Neutrophil (primary cell): ENCODE measurements around the gene CHRM4.
A peak's percentile ranks its signal among the peaks of the same experiment; 100 is the strongest.

ENCODE experiments used
- H3K27ac ChIP-seq: fragments of 200-600 bp; sonication (generic); 2 replicates; pipeline ENCODE4 v1.5.1; 2016; ENCODE audit warnings: mild to moderate bottlenecking, moderate library complexity
- H3K27me3 ChIP-seq: fragments of 200-600 bp; sonication (generic); 2 replicates; pipeline ENCODE4 v1.6.0; 2016; ENCODE audit warnings: mild to moderate bottlenecking
- H3K36me3 ChIP-seq: fragments of 200-600 bp; sonication (generic); 2 replicates; pipeline ENCODE4 v1.5.1; 2017
- H3K4me1 ChIP-seq, 2 experiments: fragments of 200-600 bp in 1 of 2; sonication (generic) in 1 of 2; 1 replicate in 1 of 2; 2 replicates in 1 of 2; pipeline versions ENCODE4 v1.5.1 to v1.6.1; 2013 to 2016; ENCODE audit warnings: low read depth in 1 of 2, low read length in 1 of 2, mild to moderate bottlenecking in 1 of 2, moderate library complexity in 1 of 2; ENCODE audit not compliant: control insufficient read depth in 1 of 2, insufficient read depth in 1 of 2
- H3K4me3 ChIP-seq, 2 experiments: fragments of 200-600 bp in 1 of 2; sonication (generic) in 1 of 2; 1 replicate in 1 of 2; 2 replicates in 1 of 2; pipeline ENCODE4 v1.5.1; 2013 to 2016; ENCODE audit warnings: low read depth in 1 of 2, low read length in 1 of 2, mild to moderate bottlenecking in 1 of 2, moderate library complexity in 1 of 2
- H3K9me3 ChIP-seq: fragments of 200-600 bp; sonication (generic); 2 replicates; pipeline ENCODE4 v1.5.1; 2016
- CTCF ChIP-seq: fragments of 200-600 bp; sonication (generic); IDR thresholded peaks from 2 replicates; pipeline ENCODE4 v1.5.1; 2016; ENCODE audit warnings: antibody characterized with exemption

The CHRM4 gene

GRCh38 chr11:46339816-46340215 is 51.8 kb downstream of the CHRM4 start:
- H3K36me3 ChIP-seq: no peaks in the 10 kb centered on the region
- H3K27me3 ChIP-seq: no peaks in the 10 kb centered on the region
- H3K4me3 ChIP-seq: no peak overlapping the region
- no peak for TF ChIP-seq CTCF
- H3K9me3 ChIP-seq: no peaks in the 10 kb centered on the region
- H3K27ac ChIP-seq: peak overlapping the region; percentile 52
- H3K4me1 ChIP-seq: peaks cover 99 to 100% of the 10 kb centered on the region in 2 experiments

GRCh38 chr11:46338988-46339666 is 52.4 kb downstream of the CHRM4 start:
- peaks cover 99 to 100% of the 10 kb centered on the region in 2 experiments for H3K4me1 ChIP-seq
- H3K27ac ChIP-seq: peak overlapping the region; percentile 52
- no peaks in the 10 kb centered on the region for H3K36me3 ChIP-seq
- H3K9me3 ChIP-seq: no peaks in the 10 kb centered on the region
- TF ChIP-seq CTCF: no peak
- peaks cover 1% of the 10 kb centered on the region for H3K27me3 ChIP-seq
- peak overlapping the region in 1 of 2 experiments; percentile 20 for H3K4me3 ChIP-seq

DNA sequence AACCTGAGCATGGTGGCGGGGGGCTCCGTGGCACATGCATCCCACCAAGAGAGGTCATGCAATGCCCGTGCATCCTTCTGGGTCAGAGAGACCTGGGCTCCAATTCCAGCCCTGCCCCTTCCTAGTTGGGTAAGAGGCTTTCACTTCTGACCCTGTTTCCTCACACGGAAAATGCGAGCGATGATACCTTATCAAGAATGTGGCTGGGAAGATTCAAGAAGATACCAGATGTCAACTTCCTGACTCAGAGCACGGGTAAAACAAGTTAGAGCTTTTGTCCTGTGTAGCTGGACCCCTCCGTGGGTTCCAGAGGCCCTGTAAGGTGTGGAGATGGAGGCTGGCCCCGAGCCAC is 53.0 kb downstream of the CHRM4 start:
- H3K9me3 ChIP-seq: no peaks in the 10 kb centered on the region
- no peaks in the 10 kb centered on the region for H3K36me3 ChIP-seq
- H3K27me3 ChIP-seq: peaks cover 6% of the 10 kb centered on the region
- H3K4me1 ChIP-seq: peaks cover 99 to 100% of the 10 kb centered on the region in 2 experiments
- peak overlapping the region in 1 of 2 experiments; percentile 20 for H3K4me3 ChIP-seq
- peak overlapping the region; percentile 52 for H3K27ac ChIP-seq
- TF ChIP-seq CTCF: no peak

DNA sequence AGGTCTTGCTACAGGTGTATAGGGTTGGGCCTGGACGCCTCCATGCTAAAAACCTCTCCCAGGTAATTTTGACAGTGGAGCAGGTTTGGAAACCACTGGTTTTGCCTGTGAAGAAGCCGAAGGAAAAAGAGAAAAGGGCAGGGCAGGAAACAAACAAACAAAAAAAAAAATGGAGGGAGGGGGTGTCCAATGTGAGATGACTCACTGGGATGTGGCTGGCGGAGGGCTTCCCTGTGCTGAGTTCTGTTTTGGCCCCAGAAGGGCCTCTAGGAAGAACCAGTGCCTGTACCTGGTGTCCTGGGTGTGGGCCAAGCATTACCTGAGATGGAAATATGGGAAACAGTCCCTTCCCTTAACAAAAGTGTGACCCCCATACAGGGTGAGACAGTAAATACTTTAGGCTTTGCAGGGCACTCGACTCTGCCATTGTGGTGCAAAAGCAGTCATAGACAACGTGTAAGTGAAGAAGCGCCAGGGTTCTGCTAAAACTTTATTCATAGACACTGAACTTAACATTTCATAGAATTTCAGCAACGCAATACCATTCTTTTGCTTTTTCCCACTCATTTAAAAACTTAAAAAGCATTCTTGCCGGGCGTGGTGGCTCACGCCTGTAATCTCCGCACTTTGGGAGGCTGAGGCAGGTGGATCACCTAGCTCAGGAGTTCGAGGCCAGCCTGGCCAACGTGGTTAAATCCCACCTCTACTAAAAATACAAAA is 53.8 kb downstream of the CHRM4 start:
- H3K4me3 ChIP-seq: peak overlapping the region in 1 of 2 experiments; percentile 40
- peaks cover 99 to 100% of the 10 kb centered on the region in 2 experiments for H3K4me1 ChIP-seq
- TF ChIP-seq CTCF: no peak

GRCh38 chr11:46336563-46337180 is 54.9 kb downstream of the CHRM4 start:
- Histone ChIP-seq H3K9me3 (no peaks in the 10 kb centered on the region), H3K27me3 (peaks cover 26% of the 10 kb centered on the region), H3K4me3 (peak overlapping the region; percentile 29 to 40), H3K27ac (peak overlapping the region; percentile 49), H3K4me1 (peaks cover 94 to 97% of the 10 kb centered on the region in 2 experiments), H3K36me3 (no peaks in the 10 kb centered on the region)
- TF ChIP-seq CTCF: no peak

More for the DNA sequence above, 53.8 kb downstream of the CHRM4 start:
- Histone ChIP-seq H3K27ac (no peak overlapping the region), H3K36me3 (no peaks in the 10 kb centered on the region), H3K9me3 (no peaks in the 10 kb centered on the region), H3K27me3 (peaks cover 15% of the 10 kb centered on the region)
